PC-9 (cell line): ENCODE data around the gene CHIT1.

ENCODE experiments used
- EZH2 ChIP-seq: fragments of 200-600 bp; sonication (generic); IDR thresholded peaks from 2 replicates; pipeline ENCODE4 v1.8.0; 2017; ENCODE audit warnings: antibody characterized with exemption, low read depth
- TF ChIP-seq, protein P1 (sequence below): fragments of 200-600 bp; sonication (generic); conservative IDR thresholded peaks from 2 replicates; pipeline ENCODE4 v1.6.1; 2017; ENCODE audit warnings: mixed run types, antibody characterized with exemption, mild to moderate bottlenecking, moderate library complexity

DNA sequence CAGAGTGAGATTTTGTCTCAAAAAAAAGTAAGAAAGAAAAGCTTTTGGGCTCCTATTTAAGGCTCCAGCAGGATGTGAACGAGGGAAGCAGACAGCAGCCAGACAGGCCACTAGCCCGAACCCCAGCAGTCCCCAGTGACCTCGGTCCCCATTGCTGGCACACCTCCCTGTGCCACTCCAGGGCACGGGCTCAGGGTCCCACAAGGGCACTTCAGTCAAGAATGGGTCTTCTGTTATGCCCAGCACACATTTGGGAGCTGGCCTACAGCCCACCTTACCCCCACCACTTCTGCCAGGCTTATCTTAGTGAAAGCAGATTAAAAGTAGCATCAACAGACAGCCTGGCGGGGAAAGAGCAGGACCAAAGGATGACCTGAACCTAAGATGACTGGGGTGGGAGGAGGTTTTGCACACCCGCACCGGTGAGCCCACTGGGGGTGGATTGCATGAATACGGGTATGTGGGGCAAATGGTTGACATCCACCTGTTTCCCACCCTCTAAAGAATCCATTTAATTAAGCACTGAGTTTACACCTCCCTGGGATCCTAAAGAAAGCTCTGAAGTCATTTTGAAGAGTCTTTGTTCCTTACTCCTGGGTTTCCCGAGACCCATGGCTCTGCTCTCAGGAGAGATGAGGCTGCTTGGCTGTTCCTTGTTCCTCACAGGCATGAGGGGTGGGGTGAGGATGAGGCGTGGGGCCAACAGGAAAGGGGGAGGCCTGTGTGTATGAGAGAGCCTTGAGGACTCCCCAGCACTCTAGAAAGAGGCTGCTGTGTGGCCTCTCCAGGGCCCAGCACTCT lies 47.7 kb downstream of the CHIT1 start:
- TF ChIP-seq EZH2: no peak
- TF ChIP-seq, protein P1, sequence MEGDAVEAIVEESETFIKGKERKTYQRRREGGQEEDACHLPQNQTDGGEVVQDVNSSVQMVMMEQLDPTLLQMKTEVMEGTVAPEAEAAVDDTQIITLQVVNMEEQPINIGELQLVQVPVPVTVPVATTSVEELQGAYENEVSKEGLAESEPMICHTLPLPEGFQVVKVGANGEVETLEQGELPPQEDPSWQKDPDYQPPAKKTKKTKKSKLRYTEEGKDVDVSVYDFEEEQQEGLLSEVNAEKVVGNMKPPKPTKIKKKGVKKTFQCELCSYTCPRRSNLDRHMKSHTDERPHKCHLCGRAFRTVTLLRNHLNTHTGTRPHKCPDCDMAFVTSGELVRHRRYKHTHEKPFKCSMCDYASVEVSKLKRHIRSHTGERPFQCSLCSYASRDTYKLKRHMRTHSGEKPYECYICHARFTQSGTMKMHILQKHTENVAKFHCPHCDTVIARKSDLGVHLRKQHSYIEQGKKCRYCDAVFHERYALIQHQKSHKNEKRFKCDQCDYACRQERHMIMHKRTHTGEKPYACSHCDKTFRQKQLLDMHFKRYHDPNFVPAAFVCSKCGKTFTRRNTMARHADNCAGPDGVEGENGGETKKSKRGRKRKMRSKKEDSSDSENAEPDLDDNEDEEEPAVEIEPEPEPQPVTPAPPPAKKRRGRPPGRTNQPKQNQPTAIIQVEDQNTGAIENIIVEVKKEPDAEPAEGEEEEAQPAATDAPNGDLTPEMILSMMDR: no peak
